ENCODE data around the gene PDHX.

- TF ChIP-seq REST (IDR thresholded peaks at IDR 0.05) (no peak), ZBTB33 (IDR thresholded peaks at IDR 0.05) (no peak), GABPA (IDR thresholded peaks at IDR 0.05 in 1 of 2, conservative IDR thresholded peaks at IDR 0.05 in 1 of 2) (no peak), CTCF (IDR thresholded peaks at IDR 0.05; ENCODE audit: low read depth, low read length, missing input control) (no peak), RAD21 (IDR thresholded peaks at IDR 0.05) (no peak), HNF4G (IDR thresholded peaks at IDR 0.05) (no peak), FOXA2 (IDR thresholded peaks at IDR 0.05) (no peak), MAX (IDR thresholded peaks at IDR 0.05) (no peak), YY1 (IDR thresholded peaks at IDR 0.05) (no peak), TAF1 (conservative IDR thresholded peaks at IDR 0.05) (no peak), SP1 (IDR thresholded peaks at IDR 0.05) (no peak), ATF3 (IDR thresholded peaks at IDR 0.05) (no peak)
These were observed 100.5 kb downstream of the PDHX start for GRCh38 chr11:35016916-35017315.
